Epithelial cell of proximal tubule (primary cell): Measurements from ENCODE around the gene CCDC63. TPM values are rescaled to one million over a fixed set of nuclear protein-coding genes. Genes with fewer than 3 reads are reported as not detected.

ENCODE experiments used
- DNase-seq: peaks from one replicate; pipeline ENCODE4 v3.0.0-alpha.2; 2011; ENCODE audit warnings: low read depth
- H3K4me3 ChIP-seq: 2 replicates; pipeline ENCODE4 v1.5.1; 2011; ENCODE audit warnings: low read depth, mild to moderate bottlenecking, low read length
- total RNA-seq: library from RNA; depleted of rRNA; stranded (reverse); fragments of >200 nt; gene quantifications from 2 replicates; pipeline ENCODE4 v1.2.3, GENCODE V29; 2015
- TF ChIP-seq, protein P1 (sequence below): conservative IDR thresholded peaks from 2 replicates; pipeline ENCODE4 v1.5.1; 2012; ENCODE audit warnings: low read depth, mild to moderate bottlenecking, low read length

Gene CCDC63
- total RNA-seq, 1 donor from 2014 or later: not detected

DNA sequence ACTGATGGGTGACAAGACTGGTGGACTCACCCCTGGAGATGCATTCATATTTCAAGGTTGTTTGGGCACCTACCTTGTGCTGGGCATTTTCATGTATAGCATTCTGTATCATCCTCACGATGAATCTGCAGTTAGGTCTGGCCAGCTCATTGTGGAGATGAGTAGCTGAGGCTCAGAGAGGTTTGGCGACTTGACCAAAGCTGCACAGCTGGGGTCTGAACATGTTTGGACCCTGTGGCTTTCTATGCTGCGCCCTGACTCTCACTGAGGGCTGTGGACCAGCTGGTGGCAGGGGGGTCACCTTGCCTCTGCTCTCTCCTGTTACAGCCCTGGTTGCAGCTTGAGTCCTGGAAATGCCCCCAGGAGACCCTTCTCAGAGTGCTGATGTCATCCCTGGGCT, 24.9 kb upstream of the CCDC63 start:
- DNase-seq: no peak
- TF ChIP-seq, protein P1, sequence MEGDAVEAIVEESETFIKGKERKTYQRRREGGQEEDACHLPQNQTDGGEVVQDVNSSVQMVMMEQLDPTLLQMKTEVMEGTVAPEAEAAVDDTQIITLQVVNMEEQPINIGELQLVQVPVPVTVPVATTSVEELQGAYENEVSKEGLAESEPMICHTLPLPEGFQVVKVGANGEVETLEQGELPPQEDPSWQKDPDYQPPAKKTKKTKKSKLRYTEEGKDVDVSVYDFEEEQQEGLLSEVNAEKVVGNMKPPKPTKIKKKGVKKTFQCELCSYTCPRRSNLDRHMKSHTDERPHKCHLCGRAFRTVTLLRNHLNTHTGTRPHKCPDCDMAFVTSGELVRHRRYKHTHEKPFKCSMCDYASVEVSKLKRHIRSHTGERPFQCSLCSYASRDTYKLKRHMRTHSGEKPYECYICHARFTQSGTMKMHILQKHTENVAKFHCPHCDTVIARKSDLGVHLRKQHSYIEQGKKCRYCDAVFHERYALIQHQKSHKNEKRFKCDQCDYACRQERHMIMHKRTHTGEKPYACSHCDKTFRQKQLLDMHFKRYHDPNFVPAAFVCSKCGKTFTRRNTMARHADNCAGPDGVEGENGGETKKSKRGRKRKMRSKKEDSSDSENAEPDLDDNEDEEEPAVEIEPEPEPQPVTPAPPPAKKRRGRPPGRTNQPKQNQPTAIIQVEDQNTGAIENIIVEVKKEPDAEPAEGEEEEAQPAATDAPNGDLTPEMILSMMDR: no peak
- H3K4me3 ChIP-seq: no peak overlapping the region

DNA sequence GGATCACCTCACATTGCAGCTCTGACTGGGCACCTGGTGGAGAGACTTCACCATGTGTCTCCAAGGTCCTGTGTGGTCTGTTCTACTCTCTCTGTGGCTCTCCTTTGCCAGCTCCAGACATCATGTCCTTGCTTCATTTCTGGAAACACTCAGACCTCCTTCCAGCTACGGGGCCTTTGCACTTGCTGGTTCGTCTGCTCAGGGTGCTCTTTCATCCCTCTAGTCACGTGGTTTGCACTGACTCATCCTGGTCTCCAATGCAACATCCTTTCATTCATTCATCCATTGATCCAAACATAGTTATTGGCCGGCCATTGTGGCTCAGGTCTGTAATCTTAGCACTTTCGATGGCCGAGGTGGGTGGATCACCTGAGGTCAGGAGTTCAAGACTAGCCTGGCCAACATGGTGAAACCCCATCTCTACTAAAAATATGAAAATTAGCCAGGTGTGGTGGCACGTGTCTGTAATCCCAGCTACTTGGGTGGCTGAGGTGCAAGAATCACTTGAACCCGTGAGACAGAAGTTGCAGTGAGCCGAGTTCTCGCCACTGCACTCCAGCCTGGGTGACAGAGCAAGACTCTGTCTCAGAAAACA, 23.9 kb upstream of the CCDC63 start:
- no peak overlapping the region for H3K4me3 ChIP-seq
- TF ChIP-seq, protein P1: no peak
- DNase-seq: no peak

DNA sequence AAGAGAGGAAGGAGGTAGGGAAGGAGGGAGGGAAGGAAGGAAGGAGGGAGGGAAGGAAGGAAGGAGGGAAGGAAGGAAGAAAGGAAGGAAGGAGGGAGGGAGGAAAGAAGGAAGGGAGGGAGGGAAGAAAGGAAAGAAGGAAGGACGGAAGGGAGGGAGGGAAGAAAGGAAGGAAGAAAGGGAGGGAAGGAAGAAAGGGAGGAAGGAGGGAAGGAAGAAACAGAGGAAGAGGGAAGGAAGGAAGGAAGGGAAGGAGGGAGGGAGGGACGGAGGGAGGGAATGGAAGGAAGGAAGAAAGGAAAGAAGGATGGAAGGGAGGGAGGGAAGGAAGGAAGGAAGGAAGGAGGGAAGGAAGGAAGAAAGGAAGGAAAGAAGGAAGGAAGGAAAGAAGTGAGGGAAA, 22.4 kb upstream of the CCDC63 start:
- DNase-seq: no peak
- no peak overlapping the region for H3K4me3 ChIP-seq
- TF ChIP-seq, protein P1: no peak

DNA sequence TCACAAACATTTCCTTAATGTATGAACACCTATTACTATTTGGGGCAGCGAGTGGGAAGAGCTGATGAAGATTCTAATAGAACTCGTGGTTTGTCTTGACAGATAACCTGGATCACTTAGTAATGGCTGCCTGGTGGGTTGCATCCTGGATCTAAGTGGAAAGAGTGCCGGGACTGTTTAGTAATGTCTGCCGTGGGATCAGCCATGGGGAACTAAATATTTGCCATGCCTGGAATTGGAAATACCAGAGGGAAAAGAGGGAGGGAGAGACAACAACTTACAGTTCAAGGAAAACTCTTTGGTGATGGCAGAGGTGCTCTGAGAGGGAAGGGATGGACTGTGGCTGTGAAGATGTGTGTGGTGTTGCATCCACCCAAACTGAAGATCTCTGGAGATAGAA, 21.3 kb upstream of the CCDC63 start:
- H3K4me3 ChIP-seq: no peak overlapping the region
- DNase-seq: no peak
- TF ChIP-seq, protein P1: no peak

DNA sequence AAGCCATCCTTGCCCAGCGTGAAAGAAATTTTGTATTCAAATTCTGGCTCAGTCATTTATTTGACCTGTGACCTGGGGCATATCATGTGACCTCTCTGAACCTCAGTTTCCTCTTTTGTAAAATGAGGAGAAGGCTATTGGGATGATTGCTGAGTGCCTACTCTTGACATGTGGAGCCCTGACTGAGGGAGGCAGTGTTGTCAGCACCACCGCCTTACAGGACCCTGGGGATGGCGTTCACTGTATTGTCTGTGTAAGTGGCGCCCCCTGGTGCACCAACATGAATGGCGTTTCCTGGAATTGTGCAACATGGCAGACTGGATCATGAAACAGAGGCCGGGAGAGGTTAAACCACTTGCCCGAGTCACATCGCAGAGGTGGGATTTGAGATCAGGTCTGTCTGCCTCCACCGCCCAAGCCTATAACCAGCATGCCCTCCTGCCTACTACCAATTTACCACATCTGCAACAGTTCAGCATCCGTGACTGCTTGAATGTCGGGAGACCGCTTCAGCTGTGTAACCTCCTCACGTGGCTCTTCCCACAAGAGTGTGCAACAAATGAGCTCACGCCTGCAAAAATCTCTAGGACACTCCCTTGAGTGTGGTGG, 20.1 kb upstream of the CCDC63 start:
- peak; percentile 71 for DNase-seq
- peak overlapping the region; percentile 20 for H3K4me3 ChIP-seq
- TF ChIP-seq, protein P1: peak; percentile 93

DNA sequence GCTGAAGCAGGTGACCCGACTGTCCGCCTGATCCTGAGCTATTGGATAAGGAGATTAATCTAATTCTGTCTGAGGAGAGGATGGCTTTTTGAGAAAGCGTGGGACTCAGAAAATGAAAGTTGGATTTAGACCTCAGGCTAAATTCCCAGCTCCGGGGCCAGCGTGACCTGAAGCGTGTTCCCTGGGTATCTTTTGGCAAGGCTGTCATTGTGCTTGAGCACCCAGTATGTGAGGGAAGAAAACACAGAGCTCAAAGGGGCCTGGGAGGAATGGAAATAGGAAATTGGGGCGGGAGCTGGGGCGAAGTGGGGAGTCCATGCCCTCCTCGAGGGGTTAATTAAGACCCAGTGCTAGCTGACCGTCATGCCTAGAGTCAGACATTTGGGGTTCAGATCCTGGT, 17.5 kb upstream of the CCDC63 start:
- no peak for DNase-seq
- H3K4me3 ChIP-seq: no peak overlapping the region
- TF ChIP-seq, protein P1: no peak

DNA sequence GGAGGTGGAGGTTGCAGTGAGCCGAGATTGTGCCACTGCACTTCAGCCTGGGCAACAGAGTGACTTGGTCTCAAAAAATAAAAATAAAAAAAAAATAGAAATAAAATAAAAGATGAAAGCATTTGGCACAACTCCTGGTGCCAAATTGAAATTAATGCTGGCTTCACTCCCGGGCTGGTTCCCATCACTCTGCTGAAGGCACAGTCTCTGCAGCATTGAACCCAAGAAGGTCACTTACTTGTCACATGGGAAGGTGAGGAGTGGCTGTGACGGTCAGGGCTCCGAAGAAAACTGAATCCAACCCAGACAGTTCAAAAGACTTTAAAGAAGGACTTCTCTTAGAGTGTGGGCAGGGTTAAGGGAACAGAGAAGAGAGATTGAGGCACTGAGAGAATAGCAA, 10.5 kb upstream of the CCDC63 start:
- DNase-seq: no peak
- H3K4me3 ChIP-seq: no peak overlapping the region
- TF ChIP-seq, protein P1: no peak
